ENCODE data around the gene ADGRL1.

The ADGRL1 gene

DNA sequence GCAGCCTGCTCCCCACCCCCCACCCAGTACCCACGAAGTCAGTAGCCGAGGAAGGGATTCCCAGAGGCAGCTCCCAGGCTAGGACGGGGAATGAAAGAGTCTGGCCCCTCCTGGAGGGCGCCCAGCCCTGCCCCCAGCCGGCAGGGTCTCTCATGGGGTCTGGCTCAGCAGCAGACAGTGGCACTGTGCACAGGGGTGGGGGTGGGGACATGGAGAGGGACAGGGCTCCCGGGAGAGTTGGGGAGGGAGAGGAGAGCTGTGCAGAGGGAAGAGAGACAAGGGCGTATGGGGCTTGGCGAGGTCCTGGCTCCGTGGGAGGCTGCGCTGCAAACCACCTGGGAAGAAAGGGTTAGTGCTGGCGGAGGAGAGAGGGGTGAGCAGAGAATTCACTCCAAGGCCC is 41.9 kb downstream of the ADGRL1 start:
- no peaks in the 10 kb centered on the region for H3K27me3 Mint-ChIP-seq
- H3K27ac Mint-ChIP-seq: no peak overlapping the region
- H3K9me3 Mint-ChIP-seq (ENCODE audit: low read depth): no peaks in the 10 kb centered on the region
- H3K36me3 Mint-ChIP-seq: no peaks in the 10 kb centered on the region
- no peak overlapping the region for H3K4me3 Mint-ChIP-seq
- H3K4me1 Mint-ChIP-seq (ENCODE audit: low read depth): peaks cover 26% of the 10 kb centered on the region

DNA sequence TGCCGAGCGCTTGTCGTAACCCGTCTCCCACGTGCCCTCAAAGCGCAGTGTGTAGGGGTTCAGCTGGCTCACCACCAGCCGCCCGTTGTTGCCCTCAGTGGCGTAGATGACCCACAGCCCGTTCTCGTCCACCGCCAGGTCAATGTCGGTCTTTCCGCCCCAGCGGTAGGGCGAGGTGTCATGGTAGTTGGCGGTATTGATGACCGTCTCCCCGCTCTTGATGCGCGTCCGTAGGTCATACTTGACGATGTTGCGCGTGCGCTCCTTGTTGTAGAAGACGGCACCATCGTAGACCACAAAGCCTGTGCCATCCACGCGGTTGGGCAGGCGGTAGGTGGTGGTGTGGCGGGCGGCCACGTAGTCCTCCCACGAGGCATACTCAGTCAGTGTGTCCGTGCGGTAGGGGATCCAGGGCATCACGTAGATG is 43.1 kb downstream of the ADGRL1 start:
- no peak overlapping the region for H3K4me3 Mint-ChIP-seq
- no peak overlapping the region for H3K27ac Mint-ChIP-seq

DNA sequence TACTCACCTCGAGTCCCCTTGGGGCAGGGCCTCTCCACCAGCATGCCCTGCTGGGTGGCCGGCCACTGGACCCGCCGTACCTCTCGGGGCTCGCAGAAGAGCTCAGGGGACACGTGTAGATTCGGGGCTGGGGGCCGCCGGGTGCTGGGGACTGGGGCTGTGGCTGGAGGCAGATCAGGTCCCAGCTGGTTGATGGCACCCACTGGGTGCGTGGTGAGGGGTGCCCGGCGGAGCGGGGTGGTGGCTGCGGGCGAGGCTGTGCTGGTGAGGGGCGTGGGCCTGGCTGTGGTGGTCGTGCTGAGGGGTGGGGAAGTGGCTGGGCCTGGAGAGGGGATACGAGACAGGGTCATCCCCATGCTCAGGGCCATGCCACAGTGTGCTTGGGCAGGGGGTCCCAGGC is 44.7 kb downstream of the ADGRL1 start:
- Mint-ChIP-seq H3K27ac (no peak overlapping the region), H3K4me1 (ENCODE audit: low read depth) (peaks cover 7% of the 10 kb centered on the region), H3K4me3 (no peak overlapping the region), H3K9me3 (ENCODE audit: low read depth) (no peaks in the 10 kb centered on the region), H3K27me3 (no peaks in the 10 kb centered on the region), H3K36me3 (no peaks in the 10 kb centered on the region)

More for the DNA sequence above, 43.1 kb downstream of the ADGRL1 start:
- Mint-ChIP-seq H3K27me3 (no peaks in the 10 kb centered on the region), H3K36me3 (no peaks in the 10 kb centered on the region), H3K9me3 (ENCODE audit: low read depth) (no peaks in the 10 kb centered on the region), H3K4me1 (ENCODE audit: low read depth) (peaks cover 19% of the 10 kb centered on the region)

DNA sequence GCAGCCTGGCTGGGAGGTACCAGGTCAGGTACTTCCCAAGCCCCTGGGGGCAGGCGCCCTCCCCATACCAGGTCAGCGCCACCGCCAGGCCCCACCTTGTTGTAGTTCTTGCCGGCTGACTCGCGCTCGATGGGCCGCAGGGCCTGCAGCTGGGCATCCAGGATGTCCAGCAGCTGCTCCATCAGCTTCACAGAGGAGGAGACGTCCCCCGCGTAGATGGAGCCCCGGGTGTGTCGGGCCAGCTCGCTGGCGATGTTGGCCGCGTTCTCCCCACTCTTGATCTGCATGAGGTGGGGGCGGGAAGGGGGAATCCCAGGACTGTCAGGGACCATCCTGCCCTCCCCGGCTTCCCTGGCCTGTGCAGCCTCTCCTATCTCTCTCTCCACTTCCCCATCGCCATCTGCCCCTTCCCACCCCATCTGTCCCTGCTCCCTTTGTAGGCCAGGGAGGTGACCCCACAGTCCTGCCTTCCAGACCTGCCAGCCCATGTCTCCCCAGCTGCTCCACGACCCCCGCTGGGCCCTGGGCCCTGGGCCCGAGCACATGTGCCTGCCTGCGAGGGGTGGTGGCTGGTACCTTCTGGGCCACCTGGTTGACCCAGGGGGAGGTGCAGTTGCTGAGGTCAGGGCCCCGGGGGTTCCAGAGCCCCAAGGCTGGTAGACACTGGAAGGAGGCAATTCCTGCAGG is 45.8 kb downstream of the ADGRL1 start:
- Mint-ChIP-seq H3K9me3 (ENCODE audit: low read depth) (no peaks in the 10 kb centered on the region), H3K27me3 (no peaks in the 10 kb centered on the region), H3K36me3 (no peaks in the 10 kb centered on the region), H3K4me3 (no peak overlapping the region), H3K4me1 (ENCODE audit: low read depth) (no peaks in the 10 kb centered on the region), H3K27ac (no peak overlapping the region)

DNA sequence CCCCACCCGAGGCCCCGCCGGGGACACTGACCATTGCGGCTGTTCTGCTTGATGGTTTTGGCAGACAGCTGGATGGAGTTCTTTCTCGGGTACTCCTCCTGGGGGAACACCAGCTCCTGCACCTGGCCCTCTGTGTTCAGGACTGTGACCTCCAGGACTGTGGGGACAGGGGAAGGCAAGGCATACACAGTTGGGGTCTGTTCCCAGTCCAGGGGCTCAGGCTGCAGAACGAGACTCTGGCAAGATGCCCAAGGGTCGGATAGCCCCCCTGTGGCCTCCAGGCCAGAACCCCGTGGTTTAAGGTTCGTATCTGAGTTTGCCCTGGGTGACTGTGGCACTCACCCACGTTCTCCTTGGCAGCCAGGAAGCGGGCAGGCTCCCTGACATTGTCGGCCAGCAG is 46.9 kb downstream of the ADGRL1 start:
- Mint-ChIP-seq H3K27me3 (no peaks in the 10 kb centered on the region), H3K27ac (no peak overlapping the region), H3K36me3 (no peaks in the 10 kb centered on the region), H3K4me1 (ENCODE audit: low read depth) (no peaks in the 10 kb centered on the region), H3K4me3 (no peak overlapping the region), H3K9me3 (ENCODE audit: low read depth) (no peaks in the 10 kb centered on the region)

DNA sequence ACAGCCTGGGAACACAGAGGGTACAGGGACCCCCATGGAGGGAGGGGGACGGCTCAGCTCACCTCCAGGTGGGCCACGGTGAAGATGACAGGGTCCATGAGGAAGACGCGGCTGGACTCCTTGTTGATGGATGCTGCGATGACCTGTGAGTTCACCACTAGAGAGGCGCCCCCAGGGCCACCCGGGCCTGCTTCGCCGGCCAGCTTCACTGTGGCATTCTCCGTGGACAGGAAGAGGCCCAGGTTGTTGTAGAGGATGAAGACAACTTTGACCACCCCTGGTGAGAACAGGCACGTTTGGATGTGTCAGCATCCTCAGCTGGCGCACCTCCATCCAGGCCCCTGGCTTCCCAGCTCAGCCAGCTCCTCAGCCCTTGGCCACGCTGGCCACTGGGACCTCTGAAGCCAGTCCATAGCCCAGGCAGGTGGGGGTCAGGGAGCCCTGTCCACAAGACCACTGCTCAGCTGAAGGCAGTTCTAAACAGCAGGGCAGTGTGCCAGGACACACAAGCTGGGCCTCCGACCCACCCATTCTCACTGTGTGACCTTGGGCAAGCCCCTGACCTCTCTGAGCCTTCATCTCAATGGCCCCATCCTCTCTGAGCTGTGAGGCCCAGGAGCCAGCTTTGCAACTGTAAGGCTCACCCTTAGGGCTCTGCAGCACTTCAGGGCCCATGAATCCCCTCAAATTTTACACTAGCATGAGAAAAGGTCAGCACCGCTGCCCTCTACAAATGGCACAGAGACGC is 47.5 kb downstream of the ADGRL1 start:
- Mint-ChIP-seq H3K9me3 (ENCODE audit: low read depth) (no peaks in the 10 kb centered on the region), H3K36me3 (no peaks in the 10 kb centered on the region), H3K27me3 (no peaks in the 10 kb centered on the region), H3K4me3 (no peak overlapping the region), H3K4me1 (ENCODE audit: low read depth) (no peaks in the 10 kb centered on the region), H3K27ac (no peak overlapping the region)

DNA sequence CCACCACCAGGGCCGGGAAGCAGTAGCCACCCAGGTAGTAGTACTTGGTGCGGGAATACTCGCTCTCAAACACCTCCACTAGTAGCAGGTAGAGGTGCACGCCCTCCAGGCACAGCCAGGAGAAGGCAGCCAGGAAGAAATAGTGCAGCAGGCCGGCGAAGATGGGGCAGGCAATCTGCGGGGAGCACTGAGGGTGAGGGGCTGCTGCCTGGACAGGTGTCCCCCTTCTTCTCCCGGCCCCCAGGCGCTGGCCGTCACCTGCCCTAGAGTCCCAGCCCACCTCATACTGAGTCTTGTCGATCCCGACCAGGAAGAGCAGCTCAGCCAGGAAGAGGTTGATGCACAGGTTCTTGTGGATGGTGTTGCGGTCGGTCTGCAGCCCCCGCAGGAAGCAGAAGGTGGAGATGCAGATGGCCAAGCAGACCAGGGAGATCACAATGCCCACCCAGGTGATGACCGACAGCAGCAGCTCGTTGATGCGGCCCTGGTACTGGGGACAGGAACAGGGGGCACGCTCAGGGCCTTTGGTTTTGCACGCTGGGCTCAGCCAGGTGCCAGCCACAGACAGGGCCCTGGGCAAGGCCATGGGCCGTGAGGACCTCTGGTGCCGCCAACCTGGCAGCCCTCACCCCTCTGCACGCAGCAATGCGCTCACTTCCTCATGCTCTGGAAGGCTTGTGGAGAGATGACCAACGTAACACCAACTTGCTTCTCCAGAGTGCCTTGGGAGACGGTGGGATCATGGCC is 48.8 kb downstream of the ADGRL1 start:
- H3K27me3 Mint-ChIP-seq: no peaks in the 10 kb centered on the region
- H3K4me1 Mint-ChIP-seq (ENCODE audit: low read depth): peaks cover 3% of the 10 kb centered on the region
- no peaks in the 10 kb centered on the region for H3K9me3 Mint-ChIP-seq (ENCODE audit: low read depth)
- H3K36me3 Mint-ChIP-seq: no peaks in the 10 kb centered on the region
- H3K27ac Mint-ChIP-seq: no peak overlapping the region
- H3K4me3 Mint-ChIP-seq: no peak overlapping the region

DNA sequence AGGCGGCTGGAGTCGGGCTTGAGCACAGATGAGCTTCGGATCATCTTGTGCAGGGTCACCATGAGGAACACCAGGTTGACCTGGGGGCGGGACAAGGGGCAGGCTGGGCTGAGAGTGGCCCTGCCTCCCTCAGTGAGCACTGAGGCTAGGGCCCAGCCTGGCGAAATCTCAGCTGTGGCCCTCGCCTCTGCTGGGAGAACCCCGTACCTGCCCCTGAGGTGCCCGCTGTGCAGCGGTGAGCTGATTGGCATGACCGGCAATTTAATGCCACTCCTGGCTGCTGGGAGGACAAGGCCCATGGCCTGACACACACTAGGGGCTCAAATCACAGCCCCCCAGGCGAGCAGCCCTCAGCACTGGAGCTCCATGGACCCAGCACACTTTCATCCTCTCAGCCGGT is 49.8 kb downstream of the ADGRL1 start:
- Mint-ChIP-seq H3K27me3 (no peaks in the 10 kb centered on the region), H3K4me3 (no peak overlapping the region), H3K27ac (no peak overlapping the region), H3K9me3 (ENCODE audit: low read depth) (no peaks in the 10 kb centered on the region), H3K36me3 (no peaks in the 10 kb centered on the region), H3K4me1 (ENCODE audit: low read depth) (peaks cover 5% of the 10 kb centered on the region)

DNA sequence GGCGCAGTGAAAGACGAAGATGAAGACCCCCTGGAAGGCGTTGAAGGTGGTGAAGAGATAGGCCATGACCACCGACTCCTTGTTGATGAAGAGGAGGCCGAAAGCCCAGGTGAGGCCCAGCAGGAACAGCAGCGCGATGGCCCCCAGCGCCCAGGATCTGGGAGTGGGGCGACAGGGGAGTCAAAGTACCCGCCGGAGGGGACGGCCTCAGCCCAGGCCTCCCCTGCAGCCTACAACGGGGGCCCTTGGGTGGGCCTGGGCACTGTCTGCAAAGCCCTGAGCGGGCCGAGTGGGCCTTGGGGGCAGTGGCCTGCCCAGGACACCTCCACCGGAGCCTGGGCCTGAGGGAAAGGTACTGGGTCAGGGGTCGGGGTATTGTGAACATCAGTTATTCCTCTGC is 50.6 kb downstream of the ADGRL1 start:
- H3K36me3 Mint-ChIP-seq: no peaks in the 10 kb centered on the region
- no peaks in the 10 kb centered on the region for H3K27me3 Mint-ChIP-seq
- peaks cover 5% of the 10 kb centered on the region for H3K4me1 Mint-ChIP-seq (ENCODE audit: low read depth)
- H3K4me3 Mint-ChIP-seq: no peak overlapping the region
- H3K9me3 Mint-ChIP-seq (ENCODE audit: low read depth): no peaks in the 10 kb centered on the region
- no peak overlapping the region for H3K27ac Mint-ChIP-seq

DNA sequence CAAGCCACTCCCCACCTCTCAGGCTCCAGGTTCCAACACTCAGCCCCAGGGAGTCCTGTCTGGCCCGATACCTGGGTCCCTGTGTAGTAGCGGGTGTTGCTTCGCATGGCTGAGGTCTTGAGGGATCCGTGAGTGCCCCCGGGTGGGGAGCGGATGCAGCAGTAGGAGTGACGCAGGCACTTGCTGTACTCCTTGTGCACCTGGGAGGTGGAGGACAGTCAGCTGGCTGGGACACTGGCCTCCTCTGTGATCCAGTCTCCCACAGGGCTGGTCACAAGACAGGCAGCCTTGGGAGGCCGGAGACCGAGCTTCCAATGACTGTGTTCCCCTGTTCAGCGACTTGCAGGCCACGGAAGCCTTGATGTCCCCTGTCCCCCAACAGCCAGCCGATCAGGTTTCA is 53.3 kb downstream of the ADGRL1 start:
- peaks cover 21% of the 10 kb centered on the region for H3K4me1 Mint-ChIP-seq (ENCODE audit: low read depth)
- no peaks in the 10 kb centered on the region for H3K27me3 Mint-ChIP-seq
- H3K27ac Mint-ChIP-seq: no peak overlapping the region
- no peaks in the 10 kb centered on the region for H3K36me3 Mint-ChIP-seq
- no peak overlapping the region for H3K4me3 Mint-ChIP-seq
- no peaks in the 10 kb centered on the region for H3K9me3 Mint-ChIP-seq (ENCODE audit: low read depth)

DNA sequence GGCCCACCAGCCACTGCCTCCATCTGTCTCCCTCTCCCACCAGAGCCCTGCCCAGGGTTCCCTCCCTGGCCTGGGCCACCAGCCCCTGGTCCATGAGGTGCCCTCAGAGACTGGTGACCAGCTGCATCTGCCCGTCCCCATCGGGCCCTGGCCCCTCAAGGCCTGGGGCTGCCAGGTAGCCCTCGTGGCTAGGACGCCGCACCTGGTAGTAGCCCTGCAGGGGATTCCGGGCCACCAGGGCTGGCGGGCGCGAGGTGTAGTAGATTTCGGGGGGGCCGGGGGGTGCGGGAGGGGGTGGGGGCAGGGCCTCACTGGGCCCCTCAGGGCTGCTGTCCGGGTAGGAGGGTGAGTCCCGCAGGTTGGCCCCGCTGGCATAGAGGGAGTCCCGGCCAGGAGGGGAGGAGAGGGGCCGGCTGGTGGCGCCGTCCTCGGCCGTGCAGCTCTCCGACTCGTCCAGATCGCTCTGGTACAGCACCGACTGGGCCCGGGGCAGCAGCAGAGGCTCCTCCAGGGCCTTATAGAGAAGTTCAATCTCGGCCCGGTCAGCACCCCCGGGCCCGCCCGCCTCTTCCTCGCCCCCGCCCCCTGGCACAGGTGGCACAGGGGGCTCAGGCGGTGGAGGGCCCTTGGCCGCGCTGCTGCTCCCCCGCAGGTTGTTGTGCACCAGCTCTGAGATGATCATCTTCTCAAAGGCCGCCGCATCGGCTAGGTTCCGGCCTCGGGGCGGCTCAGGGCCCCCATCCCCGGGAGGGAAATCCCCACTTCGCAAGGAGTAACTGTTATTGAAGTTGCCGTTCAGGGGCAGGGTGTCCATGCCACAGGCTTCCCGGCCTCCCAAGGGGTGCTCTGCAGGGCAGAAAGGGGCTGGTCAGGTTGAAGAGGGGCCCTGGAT is 55.0 kb downstream of the ADGRL1 start:
- H3K4me1 Mint-ChIP-seq (ENCODE audit: low read depth): peaks cover 28% of the 10 kb centered on the region
- H3K9me3 Mint-ChIP-seq (ENCODE audit: low read depth): no peaks in the 10 kb centered on the region
- H3K4me3 Mint-ChIP-seq: no peak overlapping the region

DNA sequence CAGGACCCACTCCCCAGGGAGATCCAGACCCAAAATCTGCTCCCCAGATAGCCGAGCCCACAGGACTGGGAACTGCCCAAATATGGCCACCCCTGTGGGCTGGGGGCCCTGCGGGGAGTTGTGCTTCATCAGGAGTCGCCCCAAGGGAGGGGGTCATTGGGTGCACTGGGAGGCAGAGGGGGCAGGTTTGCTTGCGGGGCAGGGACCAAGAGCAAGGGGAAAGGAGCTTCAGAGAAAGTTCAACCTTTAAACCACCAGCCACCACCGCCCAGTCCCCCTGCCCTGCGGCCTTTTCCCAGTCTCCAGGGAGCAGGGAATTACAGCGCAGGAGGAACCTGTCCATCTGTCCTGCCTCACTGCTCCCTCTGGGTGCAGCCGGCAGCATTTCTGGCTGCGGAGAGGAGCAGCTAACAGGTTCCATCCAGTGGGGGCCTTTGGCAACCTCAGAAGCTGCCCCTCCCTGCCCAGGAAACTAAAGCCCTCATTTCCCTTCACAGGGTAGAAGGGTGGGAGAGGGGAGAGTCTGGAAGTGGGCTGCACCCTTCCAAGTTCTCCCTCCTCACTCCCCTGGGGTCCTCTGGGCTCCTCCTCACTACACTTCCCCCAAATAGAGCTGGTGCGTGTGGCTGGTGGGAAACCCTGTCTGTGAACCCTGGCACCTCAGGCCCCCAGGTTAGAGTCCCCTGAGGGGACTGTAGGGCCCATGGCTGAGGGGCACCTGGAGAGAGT is 55.8 kb downstream of the ADGRL1 start:
- H3K36me3 Mint-ChIP-seq: no peaks in the 10 kb centered on the region

More for the DNA sequence above, 55.0 kb downstream of the ADGRL1 start:
- Mint-ChIP-seq H3K27ac (peak overlapping the region; percentile 70), H3K36me3 (no peaks in the 10 kb centered on the region), H3K27me3 (no peaks in the 10 kb centered on the region)

DNA sequence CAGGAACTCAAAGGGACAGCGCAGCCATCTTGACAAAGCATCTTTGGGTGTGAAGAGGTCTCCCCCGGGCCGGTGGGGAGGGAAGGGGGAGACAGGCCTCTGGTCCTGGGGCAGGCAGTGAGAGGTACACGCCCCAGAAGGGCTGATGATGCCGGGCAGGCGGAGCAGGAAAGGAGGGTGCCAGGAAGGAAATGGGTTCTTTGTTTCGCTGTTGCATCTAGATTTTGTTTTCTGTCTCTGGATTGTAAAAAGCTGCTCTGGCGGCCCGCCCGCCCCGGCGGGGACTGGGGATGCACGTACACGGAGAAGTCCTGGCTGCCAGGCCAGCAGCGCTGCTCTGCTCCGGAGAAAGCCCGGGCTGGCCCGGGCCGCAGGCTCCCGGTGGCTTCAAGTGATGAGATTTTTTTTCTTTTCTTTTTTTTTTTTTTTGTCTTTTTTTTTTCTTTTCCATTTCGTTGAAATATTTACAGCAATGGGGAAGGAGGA is 56.4 kb downstream of the ADGRL1 start:
- H3K4me3 Mint-ChIP-seq: peak overlapping the region; percentile 82
- H3K36me3 Mint-ChIP-seq: no peaks in the 10 kb centered on the region
- no peaks in the 10 kb centered on the region for H3K27me3 Mint-ChIP-seq
- H3K4me1 Mint-ChIP-seq (ENCODE audit: low read depth): peaks cover 37% of the 10 kb centered on the region
- H3K27ac Mint-ChIP-seq: peak overlapping the region; percentile 97
- no peaks in the 10 kb centered on the region for H3K9me3 Mint-ChIP-seq (ENCODE audit: low read depth)

More for the DNA sequence above, 55.8 kb downstream of the ADGRL1 start:
- Mint-ChIP-seq H3K27me3 (no peaks in the 10 kb centered on the region), H3K4me3 (peak overlapping the region; percentile 82), H3K9me3 (ENCODE audit: low read depth) (no peaks in the 10 kb centered on the region), H3K27ac (peak overlapping the region; percentile 97), H3K4me1 (ENCODE audit: low read depth) (peaks cover 36% of the 10 kb centered on the region)
